ENCODE results near the gene SETD4.

DNA sequence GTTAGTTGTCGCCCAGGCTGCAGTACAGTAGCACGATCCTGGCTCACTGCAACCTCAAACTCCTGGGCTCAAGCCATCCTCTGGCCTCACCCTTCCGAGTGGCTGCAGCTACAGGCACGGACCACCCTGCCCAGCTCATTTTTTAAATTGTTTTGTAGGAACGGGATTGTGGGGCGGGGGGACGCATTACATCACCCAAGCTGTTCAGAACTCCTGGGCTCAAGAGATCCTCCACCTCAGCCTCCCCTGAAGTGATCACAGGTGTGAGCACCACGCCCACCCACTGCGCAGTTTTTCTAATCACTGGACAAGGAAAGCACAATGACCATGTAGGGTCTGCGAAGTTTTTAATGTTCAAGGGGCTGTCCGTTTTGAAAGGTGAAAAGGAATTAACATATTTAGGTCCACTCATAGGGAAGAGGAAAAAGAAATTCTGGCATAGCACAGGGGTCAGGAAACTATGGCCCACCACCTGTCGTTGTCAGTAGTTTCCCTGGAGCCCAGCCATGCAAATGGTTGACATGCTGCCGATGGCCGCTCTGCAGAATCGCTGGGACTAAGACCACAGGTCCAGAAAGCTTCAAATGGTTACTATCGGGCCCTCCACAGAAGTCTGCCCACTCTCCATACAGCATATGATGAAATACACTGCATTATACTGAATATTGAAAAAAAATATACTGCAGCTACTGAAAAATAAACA, 26.0 kb downstream of the SETD4 start:
- TF ChIP-seq, protein P1, sequence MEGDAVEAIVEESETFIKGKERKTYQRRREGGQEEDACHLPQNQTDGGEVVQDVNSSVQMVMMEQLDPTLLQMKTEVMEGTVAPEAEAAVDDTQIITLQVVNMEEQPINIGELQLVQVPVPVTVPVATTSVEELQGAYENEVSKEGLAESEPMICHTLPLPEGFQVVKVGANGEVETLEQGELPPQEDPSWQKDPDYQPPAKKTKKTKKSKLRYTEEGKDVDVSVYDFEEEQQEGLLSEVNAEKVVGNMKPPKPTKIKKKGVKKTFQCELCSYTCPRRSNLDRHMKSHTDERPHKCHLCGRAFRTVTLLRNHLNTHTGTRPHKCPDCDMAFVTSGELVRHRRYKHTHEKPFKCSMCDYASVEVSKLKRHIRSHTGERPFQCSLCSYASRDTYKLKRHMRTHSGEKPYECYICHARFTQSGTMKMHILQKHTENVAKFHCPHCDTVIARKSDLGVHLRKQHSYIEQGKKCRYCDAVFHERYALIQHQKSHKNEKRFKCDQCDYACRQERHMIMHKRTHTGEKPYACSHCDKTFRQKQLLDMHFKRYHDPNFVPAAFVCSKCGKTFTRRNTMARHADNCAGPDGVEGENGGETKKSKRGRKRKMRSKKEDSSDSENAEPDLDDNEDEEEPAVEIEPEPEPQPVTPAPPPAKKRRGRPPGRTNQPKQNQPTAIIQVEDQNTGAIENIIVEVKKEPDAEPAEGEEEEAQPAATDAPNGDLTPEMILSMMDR (IDR thresholded peaks at IDR 0.05; ENCODE audit: low read length) = no peak
- TF ChIP-seq EZH2 (IDR thresholded peaks at IDR 0.05; ENCODE audit: borderline replicate concordance, low read length) = no peak

Measured in OCI-LY1 (cell line).